Measurements from ENCODE around the gene ZNHIT6. TPM values are rescaled to one million over a fixed set of nuclear protein-coding genes. Genes with fewer than 3 reads are reported as not detected.

ZNHIT6 gene
- total RNA-seq, 4 donors from 2014 or later: 13.6 to 31.2 (median 23.2) TPM

- no peaks in the 10 kb centered on the region for H3K4me1 ChIP-seq
- no peak overlapping the region for H3K27ac ChIP-seq
- intact Hi-C loops (cut with DNase I; ENCODE audit: low total_unique reads): no loop called here
- TF ChIP-seq CTCF (IDR thresholded peaks at IDR 0.05) (no peak), POLR2A (IDR thresholded peaks at IDR 0.05) (no peak)
- DNase-seq: no peak
- peaks cover 0 to 11% of the 10 kb centered on the region in 2 donors for H3K9me3 ChIP-seq
- H3K27me3 ChIP-seq: no peaks in the 10 kb centered on the region
- H3K36me3 ChIP-seq: no peaks in the 10 kb centered on the region
- H3K4me3 ChIP-seq: no peak overlapping the region
These were observed 86.8 kb downstream of the ZNHIT6 start for GRCh38 chr1:85621430-85621829.

GRCh38 chr1:85617633-85618100, 90.6 kb downstream of the ZNHIT6 start:
- no peak overlapping the region for H3K27ac ChIP-seq

GRCh38 chr1:85616736-85617135, 91.5 kb downstream of the ZNHIT6 start:
- H3K4me3 ChIP-seq: no peak overlapping the region
- peaks cover 0 to 5% of the 10 kb centered on the region in 2 donors for H3K9me3 ChIP-seq
- H3K27ac ChIP-seq: no peak overlapping the region
- no peaks in the 10 kb centered on the region for H3K4me1 ChIP-seq
- no peaks in the 10 kb centered on the region for H3K36me3 ChIP-seq
- no peak for DNase-seq
- H3K27me3 ChIP-seq: no peaks in the 10 kb centered on the region
- TF ChIP-seq POLR2A (IDR thresholded peaks at IDR 0.05) (no peak), CTCF (IDR thresholded peaks at IDR 0.05) (no peak)
- intact Hi-C loops (cut with DNase I; ENCODE audit: low total_unique reads): no loop called here

More at GRCh38 chr1:85617633-85618100, 90.6 kb downstream of the ZNHIT6 start:
- Histone ChIP-seq H3K9me3 (peaks cover 0 to 11% of the 10 kb centered on the region in 2 donors), H3K27me3 (no peaks in the 10 kb centered on the region), H3K36me3 (no peaks in the 10 kb centered on the region), H3K4me1 (no peaks in the 10 kb centered on the region), H3K4me3 (no peak overlapping the region)
- TF ChIP-seq POLR2A (IDR thresholded peaks at IDR 0.05) (no peak), CTCF (IDR thresholded peaks at IDR 0.05) (no peak)
- intact Hi-C loops (cut with DNase I; ENCODE audit: low total_unique reads): no loop called here
- no peak for DNase-seq

GRCh38 chr1:85616364-85616705, 91.9 kb downstream of the ZNHIT6 start:
- Histone ChIP-seq H3K27me3 (no peaks in the 10 kb centered on the region), H3K36me3 (no peaks in the 10 kb centered on the region), H3K4me1 (no peaks in the 10 kb centered on the region), H3K9me3 (peaks cover 0 to 1% of the 10 kb centered on the region in 2 donors), H3K27ac (no peak overlapping the region), H3K4me3 (no peak overlapping the region)
- intact Hi-C loops (cut with DNase I; ENCODE audit: low total_unique reads): no loop called here
- no peak for DNase-seq
- TF ChIP-seq POLR2A (IDR thresholded peaks at IDR 0.05) (no peak), CTCF (IDR thresholded peaks at IDR 0.05) (no peak)

- H3K27ac ChIP-seq: no peak overlapping the region
- H3K36me3 ChIP-seq: no peaks in the 10 kb centered on the region
- no peaks in the 10 kb centered on the region for H3K27me3 ChIP-seq
- H3K9me3 ChIP-seq: no peaks in the 10 kb centered on the region
- intact Hi-C loops (cut with DNase I; ENCODE audit: low total_unique reads): no loop called here
- no peak overlapping the region for H3K4me3 ChIP-seq
- no peaks in the 10 kb centered on the region for H3K4me1 ChIP-seq
- DNase-seq: no peak
- no peak for TF ChIP-seq CTCF (IDR thresholded peaks at IDR 0.05)
- no peak for TF ChIP-seq POLR2A (IDR thresholded peaks at IDR 0.05)
These were observed 92.5 kb downstream of the ZNHIT6 start for GRCh38 chr1:85615586-85616363.

Measured in uterus (tissue), 4 donors.